ENCODE results near the gene PPP4R4. TPM values are rescaled to one million over a fixed set of nuclear protein-coding genes. Genes with fewer than 3 reads are reported as not detected.

PPP4R4 gene
- total RNA-seq, 1 donor from 2014 or later: 25.5 TPM

- H3K79me2 ChIP-seq (ENCODE audit: low read depth): no peaks in the 10 kb centered on the region
- TF ChIP-seq CTCF (IDR thresholded peaks at IDR 0.05): no peak
- TF ChIP-seq EZH2 (IDR thresholded peaks at IDR 0.05): no peak
- TF ChIP-seq EZH2phosphoT487 (IDR thresholded peaks at IDR 0.05): no peak
- no peak overlapping the region for H3K27ac ChIP-seq
- no peak overlapping the region for H3K9ac ChIP-seq
- Mint-ChIP-seq H3K27ac (no peak overlapping the region), H3K9me3 (peaks cover 3% of the 10 kb centered on the region), H3K27me3 (ENCODE audit: insufficient read depth, low read depth) (peaks cover 9% of the 10 kb centered on the region), H3K36me3 (no peaks in the 10 kb centered on the region), H3K4me3 (no peak overlapping the region), H3K4me1 (no peaks in the 10 kb centered on the region)
- peak; percentile 18 for DNase-seq (ENCODE audit: low spot score)
- H4K20me1 ChIP-seq (ENCODE audit: low read depth): no peaks in the 10 kb centered on the region
- no peak overlapping the region for H3K4me2 ChIP-seq
- H3K36me3 ChIP-seq: no peaks in the 10 kb centered on the region
- H3K27me3 ChIP-seq: no peaks in the 10 kb centered on the region
- no peak overlapping the region for H3K4me3 ChIP-seq
- peak overlapping the region; percentile 13 for H2AFZ ChIP-seq (replicated peaks)
- H3K9me3 ChIP-seq (ENCODE audit: low read depth): peaks cover 7% of the 10 kb centered on the region
- H3F3A ChIP-seq (ENCODE audit: low read depth): no peaks in the 10 kb centered on the region
- peaks cover 10% of the 10 kb centered on the region for H3K4me1 ChIP-seq
Measured at GRCh38 chr14:94317259-94317658, 143.1 kb downstream of the PPP4R4 start.

- Histone ChIP-seq H2AFZ (replicated peaks) (peak overlapping the region; percentile 69), H3K9me3 (ENCODE audit: low read depth) (peaks cover 7% of the 10 kb centered on the region), H3K27ac (no peak overlapping the region), H3K27me3 (no peaks in the 10 kb centered on the region), H3K79me2 (ENCODE audit: low read depth) (no peaks in the 10 kb centered on the region), H3K9ac (no peak overlapping the region), H3K36me3 (no peaks in the 10 kb centered on the region), H3K4me2 (no peak overlapping the region), H3F3A (ENCODE audit: low read depth) (no peaks in the 10 kb centered on the region), H3K4me3 (no peak overlapping the region), H3K4me1 (peaks cover 10% of the 10 kb centered on the region), H4K20me1 (ENCODE audit: low read depth) (no peaks in the 10 kb centered on the region)
- H3K4me1 Mint-ChIP-seq: no peaks in the 10 kb centered on the region
- no peak for DNase-seq (ENCODE audit: low spot score)
- no peak overlapping the region for H3K27ac Mint-ChIP-seq
- H3K4me3 Mint-ChIP-seq: no peak overlapping the region
- peaks cover 3% of the 10 kb centered on the region for H3K9me3 Mint-ChIP-seq
- no peak for TF ChIP-seq EZH2phosphoT487 (IDR thresholded peaks at IDR 0.05)
- no peak for TF ChIP-seq EZH2 (IDR thresholded peaks at IDR 0.05)
- TF ChIP-seq CTCF (IDR thresholded peaks at IDR 0.05): no peak
- H3K36me3 Mint-ChIP-seq: no peaks in the 10 kb centered on the region
- H3K27me3 Mint-ChIP-seq (ENCODE audit: insufficient read depth, low read depth): no peaks in the 10 kb centered on the region
Measured at GRCh38 chr14:94320243-94320642, 146.1 kb downstream of the PPP4R4 start.

- H3K4me1 ChIP-seq: peaks cover 9% of the 10 kb centered on the region
- no peak overlapping the region for H3K4me2 ChIP-seq
- H3F3A ChIP-seq (ENCODE audit: low read depth): no peaks in the 10 kb centered on the region
- peaks cover 7% of the 10 kb centered on the region for H3K9me3 ChIP-seq (ENCODE audit: low read depth)
- no peaks in the 10 kb centered on the region for H4K20me1 ChIP-seq (ENCODE audit: low read depth)
- no peak overlapping the region for H3K27ac ChIP-seq
- Mint-ChIP-seq H3K9me3 (peaks cover 3% of the 10 kb centered on the region), H3K4me3 (no peak overlapping the region), H3K36me3 (no peaks in the 10 kb centered on the region), H3K27me3 (ENCODE audit: insufficient read depth, low read depth) (peaks cover 2% of the 10 kb centered on the region), H3K4me1 (no peaks in the 10 kb centered on the region), H3K27ac (no peak overlapping the region)
- H2AFZ ChIP-seq (replicated peaks): peak overlapping the region; percentile 69
- no peak for DNase-seq (ENCODE audit: low spot score)
- no peak overlapping the region for H3K4me3 ChIP-seq
- no peak overlapping the region for H3K9ac ChIP-seq
- TF ChIP-seq EZH2phosphoT487 (IDR thresholded peaks at IDR 0.05) (no peak), CTCF (IDR thresholded peaks at IDR 0.05) (no peak), EZH2 (IDR thresholded peaks at IDR 0.05) (no peak)
- H3K79me2 ChIP-seq (ENCODE audit: low read depth): no peaks in the 10 kb centered on the region
- H3K36me3 ChIP-seq: no peaks in the 10 kb centered on the region
- H3K27me3 ChIP-seq: no peaks in the 10 kb centered on the region
Measured at GRCh38 chr14:94321421-94322271, 147.5 kb downstream of the PPP4R4 start.
